Measurements from ENCODE around the gene GUK1. TPM values are rescaled to one million over a fixed set of nuclear protein-coding genes. Genes with fewer than 3 reads are reported as not detected.

The GUK1 gene
- total and polyA plus RNA-seq, 2 of the 8 experiments (the other 6 are each of a cell fraction or from before 2014, with no cell fraction given): 68.5 to 183 TPM

- TF ChIP-seq SAP30 (IDR thresholded peaks at IDR 0.05; ENCODE audit: insufficient read depth, insufficient replicate concordance, low read length): no peak
- no peak for TF ChIP-seq RAD21 (IDR thresholded peaks at IDR 0.05 in 1 of 2, conservative IDR thresholded peaks at IDR 0.05 in 1 of 2; ENCODE audit: low read depth in 2 of 2, low read length in 2 of 2)
- TF ChIP-seq RFX5 (IDR thresholded peaks at IDR 0.05; ENCODE audit: borderline replicate concordance, low read depth, low read length): no peak
- TF ChIP-seq ZNF274 (IDR thresholded peaks at IDR 0.05; ENCODE audit: borderline replicate concordance, extremely low read depth, low read length): no peak
- TF ChIP-seq TEAD4 (IDR thresholded peaks at IDR 0.05; ENCODE audit: low read depth, low read length): no peak
- no peak for TF ChIP-seq RNF2 (IDR thresholded peaks at IDR 0.05; ENCODE audit: borderline replicate concordance, low read depth, low read length, missing control alignments, poor library complexity, severe bottlenecking)
- TF ChIP-seq CEBPB (IDR thresholded peaks at IDR 0.05; ENCODE audit: low read depth, low read length): no peak
- TF ChIP-seq SIX5 (IDR thresholded peaks at IDR 0.05; ENCODE audit: low read depth, low read length): no peak
- no peak for TF ChIP-seq JUN (IDR thresholded peaks at IDR 0.05; ENCODE audit: low read depth, low read length)
- no peak for TF ChIP-seq FOSL1 (IDR thresholded peaks at IDR 0.05; ENCODE audit: insufficient read depth, low read depth, low read length)
- no peak for TF ChIP-seq SIRT6 (IDR thresholded peaks at IDR 0.05; ENCODE audit: low read length)
- no peak for TF ChIP-seq CREB1 (IDR thresholded peaks at IDR 0.05)
Observed at GRCh38 chr1:228151180-228151925, 11.3 kb downstream of the GUK1 start (continued).
